ENCODE measurements around the gene CAPN11.
A peak's percentile ranks its signal among the peaks of the same experiment; 100 is the strongest.
"Not testable (repeated sequence)": the region's sequence is repeated elsewhere in the genome, so short reads cannot be mapped to it uniquely, and the experiment has no call there.

Gene CAPN11

GRCh38 chr6:44132476-44132875, 26.1 kb upstream of the CAPN11 start:
- FAIRE-seq = no peak

GRCh38 chr6:44133003-44133931, 25.4 kb upstream of the CAPN11 start:
- peak; percentile 39 for FAIRE-seq

- no peak for FAIRE-seq
Observed at GRCh38 chr6:44133981-44134711, 24.5 kb upstream of the CAPN11 start.

- FAIRE-seq = no peak
Observed at GRCh38 chr6:44135173-44135758, 23.4 kb upstream of the CAPN11 start.

GRCh38 chr6:44135875-44136274, 22.7 kb upstream of the CAPN11 start:
- FAIRE-seq = no peak

GRCh38 chr6:44138717-44139350, 19.8 kb upstream of the CAPN11 start:
- no peak for FAIRE-seq

- FAIRE-seq = no peak
Observed at GRCh38 chr6:44139351-44139743, 19.3 kb upstream of the CAPN11 start.

GRCh38 chr6:44142835-44143234, 15.8 kb upstream of the CAPN11 start:
- FAIRE-seq = no peak

GRCh38 chr6:44143731-44144130, 14.9 kb upstream of the CAPN11 start:
- FAIRE-seq = no peak

- not testable (repeated sequence) for FAIRE-seq
Observed at GRCh38 chr6:44144536-44144935, 14.1 kb upstream of the CAPN11 start.

- no peak for FAIRE-seq
Observed at GRCh38 chr6:44145839-44146238, 12.8 kb upstream of the CAPN11 start.

GRCh38 chr6:44146685-44147084, 11.9 kb upstream of the CAPN11 start:
- no peak for FAIRE-seq

GRCh38 chr6:44147256-44147655, 11.4 kb upstream of the CAPN11 start:
- FAIRE-seq = no peak

GRCh38 chr6:44148306-44148705, 10.3 kb upstream of the CAPN11 start:
- no peak for FAIRE-seq

GRCh38 chr6:44149369-44150012, 9.1 kb upstream of the CAPN11 start:
- no peak for FAIRE-seq

- no peak for FAIRE-seq
Observed at GRCh38 chr6:44150317-44150917, 8.2 kb upstream of the CAPN11 start.

GRCh38 chr6:44151348-44152108, 7.1 kb upstream of the CAPN11 start:
- peak; percentile 6 for FAIRE-seq

- FAIRE-seq = no peak
Observed at GRCh38 chr6:44152109-44152461, 6.5 kb upstream of the CAPN11 start.

GRCh38 chr6:44152533-44152932, 6.1 kb upstream of the CAPN11 start:
- no peak for FAIRE-seq

GRCh38 chr6:44154067-44154466, 4.6 kb upstream of the CAPN11 start:
- FAIRE-seq = no peak

- FAIRE-seq = no peak
Observed at GRCh38 chr6:44156494-44157151, 2.0 kb upstream of the CAPN11 start.
